Stimulated activated CD4-positive, alpha-beta T cell treated with anti-CD3 and anti-CD28 coated beads, TNF-alpha, amount 100 ng/mL, for 48 hours (primary cell): ENCODE measurements around the gene DNAJB14.
"Not testable (repeated sequence)": the region's sequence is repeated elsewhere in the genome, so short reads cannot be mapped to it uniquely, and the experiment has no call there.

Source experiments
- DNase-seq, 3 donors: peaks; one replicate each; pipeline ENCODE4 v3.0.0-alpha.2; 2020; ENCODE audit warnings: low read depth in 3 of 3

The DNAJB14 gene

DNA sequence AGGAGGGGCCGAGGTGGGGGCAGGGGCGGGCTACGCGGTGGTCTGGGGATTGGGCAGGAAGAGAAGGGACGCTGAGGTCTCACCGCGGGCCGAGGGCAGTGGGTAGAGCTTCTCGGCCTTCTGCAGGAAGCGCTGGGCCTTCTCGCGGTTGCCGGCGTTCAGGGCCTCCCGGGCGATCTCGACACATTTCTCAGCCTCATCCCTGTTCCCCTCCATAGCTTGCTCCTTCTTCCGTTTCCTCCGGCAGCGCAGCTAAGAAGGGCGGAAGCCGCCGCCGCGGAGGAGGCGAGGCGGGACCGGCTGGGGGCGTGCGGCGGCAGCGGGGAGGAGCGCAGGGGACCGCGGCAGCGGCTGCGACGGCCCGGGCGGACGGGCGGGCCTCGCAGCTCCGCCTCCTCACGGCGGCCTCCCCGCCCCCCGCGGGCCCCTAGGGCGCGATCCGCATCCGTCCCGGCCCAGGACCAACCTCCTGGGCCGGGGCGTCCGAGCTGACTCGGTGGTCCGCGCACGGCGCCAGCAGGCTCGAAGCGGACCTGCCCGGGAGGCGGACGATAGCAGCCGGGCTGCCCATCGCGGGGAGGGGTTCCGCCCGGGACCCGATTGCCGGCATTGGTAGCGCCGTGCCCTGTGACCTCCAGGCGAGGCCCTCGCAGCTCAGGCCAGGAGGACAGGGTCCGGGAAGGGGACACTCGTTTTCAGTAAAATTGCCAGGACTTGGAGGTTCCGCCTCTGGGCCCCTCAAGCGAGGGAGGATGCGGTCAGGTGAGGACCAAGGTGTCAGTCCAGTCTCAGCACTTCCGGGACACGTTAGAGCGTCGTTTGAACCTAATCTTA lies at the start of gene DNAJB14:
Gene DNAJB14 (minus strand): TSS at position 263 of the 834 bp plus-strand sequence. CDS start 47 bp downstream, at position 216.
- peak; percentile 62 to 75 (median 66) for DNase-seq

DNA sequence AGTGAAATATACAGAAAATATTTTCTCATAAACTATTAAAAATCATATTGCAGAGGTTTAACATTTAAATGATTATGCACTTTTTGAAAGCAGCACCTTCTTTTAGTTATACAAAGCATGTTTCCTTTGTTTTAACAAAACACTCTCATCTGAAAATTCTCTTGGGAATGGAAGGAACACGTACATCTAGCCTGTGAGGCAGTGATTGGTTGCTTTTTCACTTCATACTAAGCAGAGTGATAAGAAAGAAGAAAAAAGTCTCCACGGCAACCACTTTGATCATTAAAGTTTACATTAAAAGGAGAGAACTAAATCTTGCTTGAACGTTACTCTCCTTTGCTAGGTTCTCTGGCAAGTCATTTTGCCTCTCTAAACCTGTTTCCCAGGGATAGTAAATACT lies 45.3 kb upstream of the DNAJB14 start:
- DNase-seq: no peak

DNA sequence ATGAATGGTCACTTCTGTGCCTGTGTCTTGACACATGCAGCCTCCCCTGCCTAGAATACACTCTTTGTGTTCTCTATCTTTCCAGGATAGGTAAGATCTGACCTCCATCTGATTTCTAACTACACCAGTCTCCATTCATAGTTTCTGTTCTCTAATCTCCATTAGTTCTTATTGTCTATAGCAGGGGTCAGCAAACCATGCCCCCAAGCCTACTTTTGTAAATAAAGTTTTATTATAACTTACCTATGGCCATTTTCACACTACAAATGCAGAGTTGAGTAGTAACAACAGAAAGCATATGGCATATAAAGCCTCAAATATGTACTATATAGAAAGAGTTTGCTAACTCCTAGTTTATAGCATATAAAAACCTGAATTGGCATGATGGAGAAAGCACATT lies 41.3 kb upstream of the DNAJB14 start:
- DNase-seq: no peak

DNA sequence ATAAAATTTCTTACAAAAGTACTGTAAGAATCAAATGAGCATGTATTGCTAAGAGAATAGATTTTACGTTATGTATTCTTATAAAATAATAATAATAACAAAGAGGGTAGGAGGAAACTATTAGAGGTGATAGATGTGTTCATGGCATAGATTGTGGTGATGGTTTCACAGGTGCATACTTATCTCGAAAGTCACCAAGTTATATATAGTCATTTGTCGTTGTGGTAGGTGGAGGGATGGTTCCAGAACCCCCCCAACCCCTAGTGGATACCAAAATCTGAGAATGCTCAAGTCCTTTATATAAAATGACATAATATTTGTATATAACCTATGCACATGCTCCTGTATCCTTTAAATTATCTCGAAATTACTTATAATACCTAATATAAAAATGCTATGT lies 40.4 kb upstream of the DNAJB14 start:
- DNase-seq: no peak

DNA sequence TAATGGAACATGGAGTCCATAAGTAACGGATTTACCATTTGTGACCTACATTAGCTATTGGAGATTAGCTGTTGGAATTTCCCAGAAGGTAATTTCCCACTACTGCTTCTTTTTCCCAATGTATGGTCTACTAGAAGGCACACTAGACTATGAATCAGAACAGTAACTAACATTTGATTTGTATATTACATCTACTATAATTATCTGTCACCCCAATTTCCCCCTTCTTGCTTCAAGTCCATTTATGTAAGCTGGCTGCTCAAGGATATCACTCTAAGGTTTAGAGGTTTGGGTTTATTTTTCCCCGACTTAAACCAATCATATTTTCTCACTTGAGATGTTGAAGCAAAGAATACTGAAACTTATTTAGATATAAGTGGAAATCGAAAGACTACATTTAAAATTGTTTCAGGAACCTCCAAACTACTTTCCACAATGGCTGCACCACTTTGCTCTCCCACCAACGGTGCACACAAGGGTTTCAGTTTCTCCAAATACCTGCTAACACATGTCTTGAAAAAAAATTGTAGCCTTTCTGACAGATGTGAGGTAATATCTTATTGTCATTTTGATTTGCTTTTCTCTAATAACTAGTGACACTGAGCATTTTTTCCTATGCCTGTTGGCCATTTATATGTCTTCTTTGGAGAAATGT lies 37.0 kb upstream of the DNAJB14 start:
- no peak for DNase-seq

DNA sequence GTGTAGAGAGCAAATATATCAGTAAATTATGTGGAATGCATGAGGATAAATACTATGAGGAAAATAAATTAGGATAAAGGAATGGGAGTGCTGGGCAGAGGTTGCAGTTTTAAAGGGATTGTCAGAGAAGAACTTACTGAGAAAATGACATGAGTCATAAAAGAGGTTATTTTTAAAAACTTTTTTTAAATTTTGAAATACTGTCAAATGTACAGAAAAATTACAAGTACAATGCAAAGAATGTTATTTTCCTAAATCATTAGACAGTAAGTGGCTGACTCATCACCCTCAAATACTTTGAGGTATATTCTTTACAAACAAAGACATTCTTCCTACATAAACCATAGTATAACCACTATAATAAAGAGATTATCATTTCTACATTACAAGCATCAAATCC lies 33.5 kb upstream of the DNAJB14 start:
- no peak for DNase-seq

DNA sequence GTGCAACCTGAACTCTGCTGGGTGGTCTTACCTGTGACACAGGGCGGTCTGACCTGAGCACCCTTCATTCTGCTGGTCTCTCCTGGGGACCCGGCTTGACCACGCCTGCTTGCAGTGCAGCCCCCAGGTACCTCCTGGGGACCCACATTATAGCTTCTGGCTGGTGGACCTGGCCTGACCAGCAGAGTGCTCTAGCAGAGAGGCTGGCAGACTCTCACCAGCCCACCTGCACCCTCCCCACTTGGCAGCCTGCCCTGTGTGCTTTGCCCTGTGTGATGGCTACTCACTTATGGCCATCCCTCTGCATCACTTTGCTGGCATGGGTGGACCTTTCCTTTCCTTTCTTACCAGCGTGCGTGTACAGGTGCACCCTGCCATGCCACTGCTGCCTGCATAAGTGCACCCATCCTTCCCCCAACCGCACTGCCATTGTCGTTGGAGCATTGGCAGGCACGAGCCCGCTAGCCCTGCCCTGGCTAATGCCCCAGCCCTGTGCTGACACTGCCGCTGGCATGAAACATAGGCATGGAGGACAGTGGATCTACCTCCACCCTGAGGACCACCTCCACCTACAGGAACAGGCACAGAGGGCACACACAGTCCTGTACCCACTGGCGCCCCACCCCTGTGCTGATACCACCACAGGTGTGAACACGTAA lies 25.2 kb upstream of the DNAJB14 start:
- no peak for DNase-seq

DNA sequence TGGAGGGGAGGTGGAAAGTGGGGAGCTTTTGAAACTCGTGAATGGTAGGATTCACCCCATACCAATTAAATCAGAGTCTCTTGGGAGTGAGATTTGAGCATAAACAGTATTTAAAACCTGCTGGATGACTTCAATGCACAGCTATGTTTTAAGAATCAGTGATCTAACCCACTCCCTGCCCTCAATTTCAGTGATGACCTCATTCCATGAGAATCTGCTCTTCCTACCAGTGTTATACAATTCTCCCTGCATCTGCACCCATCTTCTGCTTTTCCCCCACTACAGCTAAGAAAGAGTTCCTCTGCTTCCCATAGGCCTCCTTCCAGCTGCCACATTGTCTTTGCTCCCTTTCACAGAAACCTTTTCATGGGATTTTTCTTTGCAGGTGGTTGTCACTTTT lies 21.9 kb upstream of the DNAJB14 start:
- no peak for DNase-seq

DNA sequence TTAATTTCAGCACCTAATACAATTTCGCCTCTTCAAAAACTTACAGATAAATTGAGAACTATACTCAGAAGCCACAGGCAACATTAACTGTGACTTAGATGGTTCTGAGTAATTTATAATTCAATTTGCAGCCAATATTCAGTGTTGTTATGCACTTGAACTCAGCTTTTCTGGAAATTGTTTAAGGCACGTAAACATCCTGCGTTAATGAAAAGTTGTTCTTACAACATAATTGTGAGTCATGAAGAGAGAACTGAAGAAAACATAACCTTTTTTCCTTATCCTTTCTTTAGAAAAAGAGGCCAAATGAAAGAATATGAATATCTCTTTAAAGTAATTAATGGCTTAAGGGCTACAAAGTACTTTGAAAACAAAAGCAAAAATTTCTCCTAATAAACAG lies 20.3 kb upstream of the DNAJB14 start:
- DNase-seq: no peak

DNA sequence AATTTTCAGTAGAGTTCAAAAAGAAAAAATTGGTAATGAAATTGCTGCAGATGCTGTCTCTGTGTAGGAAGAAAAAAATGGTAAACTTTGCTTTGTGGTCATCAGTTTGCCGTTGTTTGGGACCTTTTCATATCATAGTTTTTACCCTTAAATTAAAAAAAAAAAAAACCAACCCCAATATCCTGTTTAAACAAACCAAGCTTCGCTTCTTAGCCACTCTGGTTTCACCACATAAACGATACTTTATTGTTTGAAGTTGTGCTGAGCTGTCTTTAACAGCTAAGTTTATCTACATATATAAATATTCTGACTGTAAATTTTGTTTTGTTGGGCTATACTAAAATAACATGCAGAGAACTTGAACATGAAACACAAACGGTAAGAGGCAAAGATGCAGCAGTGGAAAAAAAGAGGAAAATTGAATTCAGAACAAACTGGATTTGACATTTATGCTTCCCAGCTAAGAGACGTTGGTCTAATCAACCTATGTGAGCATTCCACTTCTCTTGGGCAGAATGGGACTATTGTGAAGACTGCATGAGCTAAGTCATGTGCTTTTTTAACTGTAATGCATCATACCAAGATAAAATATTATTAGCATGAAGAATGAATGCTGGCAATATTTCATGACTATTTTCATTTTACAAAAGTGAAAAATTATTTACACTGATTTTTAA lies 19.4 kb upstream of the DNAJB14 start:
- DNase-seq: no peak

DNA sequence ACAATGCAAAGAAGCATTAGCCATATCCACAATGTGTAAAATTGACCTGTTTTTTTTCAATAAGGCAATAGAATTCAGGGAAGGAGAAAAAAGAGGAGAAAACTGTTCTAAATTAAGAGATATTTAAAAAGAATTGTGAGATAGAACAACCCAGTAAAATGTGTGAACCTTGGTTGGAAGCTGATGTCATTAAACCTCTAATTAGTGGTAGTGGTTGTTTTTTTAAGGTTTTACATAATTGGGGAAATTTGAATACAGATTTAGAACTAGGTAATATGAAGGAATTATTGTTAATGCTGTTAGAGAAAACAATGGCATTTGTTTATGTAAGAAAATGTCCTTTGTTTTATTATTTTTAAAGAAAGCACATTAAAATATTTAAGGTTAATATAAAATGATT lies 18.8 kb upstream of the DNAJB14 start:
- no peak for DNase-seq

DNA sequence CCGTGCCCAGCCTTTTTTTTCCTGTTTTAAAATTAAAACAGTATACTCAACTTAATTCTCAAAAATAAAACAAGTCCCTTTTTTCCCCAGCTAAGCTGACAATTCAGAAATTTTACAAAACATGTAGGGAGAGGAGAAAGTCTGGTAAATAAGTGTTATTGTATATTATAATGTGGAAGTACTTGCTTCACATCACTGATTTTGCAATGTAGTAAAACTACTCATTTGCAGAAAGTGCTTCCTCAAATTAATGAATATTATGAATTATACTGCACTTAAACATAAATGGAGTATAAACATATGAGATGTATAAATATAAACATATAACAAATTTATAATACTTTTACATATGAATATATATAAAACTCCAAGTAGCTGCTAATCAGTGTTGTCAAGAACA lies 15.3 kb upstream of the DNAJB14 start:
- DNase-seq: no peak

DNA sequence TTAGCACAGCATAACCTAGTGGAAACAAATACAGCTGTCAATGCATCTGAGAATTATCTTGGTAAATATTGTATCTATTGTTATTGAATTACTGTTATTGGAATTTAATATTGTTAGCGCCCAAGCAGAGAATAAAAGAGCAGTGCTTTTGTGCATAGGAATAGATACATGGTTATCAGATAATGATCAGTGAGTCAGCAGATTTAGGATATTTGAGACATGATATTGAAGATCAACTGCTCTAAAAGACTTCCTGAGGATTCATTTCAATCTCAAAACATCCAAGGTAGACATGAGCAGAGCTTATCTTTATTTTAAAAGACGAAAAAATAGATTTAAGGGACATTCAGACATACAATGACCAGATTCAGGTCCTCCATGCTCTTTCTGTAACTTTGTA lies 14.2 kb upstream of the DNAJB14 start:
- no peak for DNase-seq

DNA sequence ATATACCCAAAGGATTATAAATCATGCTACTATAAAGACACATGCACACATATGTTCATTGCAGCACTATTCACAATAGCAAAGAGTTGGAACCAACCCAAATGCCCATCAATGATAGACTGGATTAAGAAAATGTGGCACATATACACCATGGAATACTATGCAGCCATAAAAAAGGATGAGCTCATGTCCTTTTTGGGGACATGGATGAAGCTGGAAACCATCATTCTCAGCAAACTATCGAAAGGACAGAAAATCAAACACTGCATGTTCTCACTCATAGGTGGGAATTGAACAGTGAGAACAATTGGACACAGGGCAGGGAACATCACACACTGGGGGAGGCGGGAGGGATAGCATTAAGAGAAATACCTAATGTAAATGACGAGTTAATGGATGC lies 11.8 kb upstream of the DNAJB14 start:
- not testable (repeated sequence) for DNase-seq

DNA sequence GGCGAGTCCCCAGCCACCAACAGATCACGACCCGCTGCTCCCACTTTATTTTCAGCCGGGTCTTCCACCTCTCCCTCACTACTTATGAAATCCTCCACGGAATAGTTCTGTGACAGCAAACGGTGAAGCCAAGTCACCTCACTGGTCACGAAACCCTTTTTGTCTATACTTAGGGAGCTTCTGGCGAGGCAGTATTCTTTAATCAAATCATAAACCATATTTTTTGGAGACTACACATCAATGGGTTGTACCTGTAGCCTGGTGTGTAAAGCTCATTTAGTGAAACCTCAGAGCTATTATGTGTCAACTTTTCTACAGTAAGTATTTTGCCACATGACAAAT lies 4.5 kb upstream of the DNAJB14 start:
- DNase-seq: no peak

DNA sequence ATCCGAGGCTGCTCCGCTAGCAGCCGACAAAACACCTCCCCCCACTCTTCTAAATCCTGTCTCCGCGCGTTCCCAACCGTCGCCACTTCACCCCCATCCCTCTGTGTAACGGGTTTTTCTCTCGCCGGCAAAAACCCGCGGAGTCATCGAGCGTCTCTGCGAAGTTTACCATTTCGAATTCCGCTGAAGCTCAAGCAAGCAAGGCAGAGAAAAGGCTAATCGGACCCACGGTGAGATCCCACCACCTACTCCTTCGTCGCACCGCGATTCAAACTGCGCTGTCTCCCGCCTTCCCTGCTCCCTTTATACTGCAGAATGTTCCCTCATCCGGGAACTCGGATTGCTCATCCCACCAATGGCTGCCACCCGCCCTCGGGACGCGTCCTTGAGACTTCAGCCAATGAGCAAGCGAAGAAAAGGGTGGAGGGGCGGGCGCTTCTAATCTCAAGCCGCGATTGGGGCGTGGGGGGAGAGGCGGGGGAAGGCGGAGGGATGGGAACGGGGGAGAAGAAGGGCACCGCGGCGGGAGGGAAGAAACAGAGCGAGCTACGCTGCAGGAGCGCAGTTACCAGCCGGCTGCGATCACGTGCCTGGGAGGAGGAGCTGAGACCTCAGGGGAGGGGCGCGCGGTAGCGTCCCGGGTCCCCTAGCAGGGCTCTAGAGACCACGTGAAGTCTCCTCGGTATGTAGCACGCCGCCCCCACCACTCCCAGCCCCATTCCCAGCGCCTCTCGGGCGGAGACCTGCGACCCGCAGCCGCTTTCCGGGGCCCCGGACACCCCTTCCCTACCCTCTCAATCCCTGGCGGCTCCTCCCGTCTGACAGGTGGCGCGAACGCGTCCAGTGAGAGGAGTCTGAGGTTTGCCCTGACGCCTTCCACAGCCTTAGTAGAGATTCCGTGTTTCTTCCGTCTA lies 3.8 kb upstream of the DNAJB14 start, which contains the start of gene H2AZ1:
Gene H2AZ1 (minus strand): TSS at position 277 of the 914 bp plus-strand sequence. CDS start 105 bp downstream, at position 172.
- DNase-seq: peak; percentile 95 to 98 (median 98)

DNA sequence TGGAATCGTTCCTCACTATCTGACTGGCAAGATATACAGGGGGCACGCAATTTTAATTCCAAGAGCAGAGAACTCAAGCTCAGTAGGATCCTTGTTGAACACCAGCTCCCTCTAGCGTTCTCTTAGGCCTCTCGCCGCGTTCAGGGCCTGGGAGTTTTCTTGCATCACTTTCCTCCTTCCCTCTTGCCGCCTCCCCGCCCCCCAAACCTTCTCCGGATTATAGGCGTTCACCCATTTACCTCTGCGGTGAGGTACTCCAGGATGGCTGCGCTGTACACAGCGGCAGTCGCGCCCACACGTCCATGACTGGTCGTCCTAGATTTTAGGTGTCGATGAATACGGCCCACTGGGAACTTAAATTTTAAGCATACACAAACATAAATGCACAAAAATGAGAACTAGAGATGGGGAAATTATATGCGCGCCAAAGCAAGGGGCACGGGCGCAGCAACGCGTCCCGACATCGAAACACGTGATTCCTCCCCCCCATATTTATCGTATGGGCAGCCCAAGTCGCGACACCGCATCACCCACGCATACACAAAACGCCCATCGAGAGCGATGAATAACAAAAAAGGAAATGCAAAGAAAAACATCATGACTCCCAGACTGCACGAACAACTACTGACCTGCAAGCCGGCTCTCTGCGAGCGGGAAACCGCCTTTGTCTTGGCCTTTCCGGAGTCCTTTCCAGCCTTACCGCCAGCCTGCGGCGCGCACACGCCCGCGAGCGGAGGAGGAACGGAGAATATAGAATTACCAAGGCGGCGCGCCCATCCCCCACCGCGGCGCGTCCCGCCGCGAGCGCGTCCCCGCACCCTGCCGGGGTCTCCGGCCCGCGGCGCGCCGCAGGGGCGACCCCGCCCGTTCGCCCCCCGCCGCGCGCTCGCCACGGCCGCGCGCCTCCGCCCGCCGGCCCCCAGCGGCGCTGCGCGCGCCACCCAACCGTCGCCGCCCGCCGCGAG lies 2.9 kb upstream of the DNAJB14 start:
- peak; percentile 83 to 92 (median 90) for DNase-seq

DNA sequence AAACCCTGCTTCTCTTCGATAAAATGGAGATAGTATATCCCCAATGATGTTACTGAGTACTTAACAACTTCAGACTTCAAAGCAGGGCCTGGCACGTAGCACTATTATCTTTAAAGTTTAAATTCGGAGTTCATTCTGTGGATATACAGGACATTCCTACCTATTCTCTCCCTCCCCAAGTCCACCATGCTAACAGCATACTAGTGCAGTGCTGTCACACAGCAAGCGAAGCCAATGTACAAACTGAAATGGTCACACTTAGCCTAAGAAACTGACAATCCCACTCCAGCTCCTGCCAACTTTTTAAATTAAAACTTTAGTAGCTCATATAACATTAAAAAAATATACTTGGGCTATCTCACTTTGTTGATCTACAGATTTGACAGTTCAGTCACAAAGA lies 1.2 kb upstream of the DNAJB14 start:
- no peak for DNase-seq

DNA sequence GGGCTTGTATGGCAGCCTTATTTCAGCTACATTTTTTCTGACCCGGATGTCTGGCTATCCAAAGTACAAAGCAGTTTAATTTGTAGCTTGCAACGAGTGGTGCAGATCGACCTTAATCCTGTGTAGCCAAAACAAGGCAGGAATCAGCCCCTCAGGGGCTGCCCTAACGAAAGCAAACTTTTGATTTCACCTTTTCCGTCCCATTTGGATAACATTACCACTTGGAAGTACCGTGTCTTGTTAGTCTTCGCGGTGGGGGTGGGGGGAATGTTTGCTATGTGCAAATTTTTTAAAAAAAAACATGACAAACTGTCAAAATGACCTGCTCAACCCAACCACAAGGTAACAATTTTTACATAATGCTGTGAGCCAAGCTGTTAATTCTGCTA lies 766 bp upstream of the DNAJB14 start:
- DNase-seq: no peak
